Measurements from ENCODE around the gene WDR1.

DNA sequence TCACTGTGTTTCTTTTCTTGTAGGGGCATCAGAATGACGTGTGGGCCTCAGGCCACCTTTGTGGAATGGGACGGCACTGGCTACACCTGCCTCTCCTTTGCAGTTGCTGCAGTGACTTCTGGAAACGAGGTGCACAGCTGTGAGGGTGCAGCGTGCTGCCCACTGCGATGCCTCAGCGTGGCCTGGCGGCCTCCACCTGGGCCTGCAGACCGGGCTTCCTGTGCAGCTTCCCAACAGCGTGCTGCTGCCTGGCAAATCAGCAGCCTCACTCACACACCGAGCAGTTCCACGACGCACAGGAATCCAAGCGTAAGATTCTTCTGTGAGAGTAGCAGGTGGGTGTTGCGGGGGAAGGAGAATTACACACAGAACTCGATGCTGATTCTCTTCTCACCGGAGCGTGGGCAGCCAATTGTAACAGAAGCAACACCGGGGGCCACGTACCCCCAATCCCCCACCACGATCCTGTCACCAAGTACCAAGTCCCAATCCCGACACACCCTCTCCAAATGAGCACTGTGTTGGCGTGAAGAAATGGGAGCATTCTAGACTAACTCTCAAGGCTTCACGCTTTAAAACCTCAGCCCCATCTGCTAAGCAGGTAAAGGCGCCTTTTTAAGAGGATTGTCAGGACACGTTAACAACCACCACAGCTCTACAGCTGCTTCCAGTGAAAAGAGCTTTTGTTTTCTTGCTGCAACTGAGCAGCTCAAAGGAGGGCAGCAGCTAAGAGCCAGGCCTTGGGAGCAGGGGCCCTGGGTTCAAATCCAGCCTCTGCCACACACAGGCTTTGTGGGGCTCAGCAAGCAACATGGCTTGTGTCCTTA is 16.9 kb downstream of the WDR1 start:
- TF ChIP-seq, protein P1, sequence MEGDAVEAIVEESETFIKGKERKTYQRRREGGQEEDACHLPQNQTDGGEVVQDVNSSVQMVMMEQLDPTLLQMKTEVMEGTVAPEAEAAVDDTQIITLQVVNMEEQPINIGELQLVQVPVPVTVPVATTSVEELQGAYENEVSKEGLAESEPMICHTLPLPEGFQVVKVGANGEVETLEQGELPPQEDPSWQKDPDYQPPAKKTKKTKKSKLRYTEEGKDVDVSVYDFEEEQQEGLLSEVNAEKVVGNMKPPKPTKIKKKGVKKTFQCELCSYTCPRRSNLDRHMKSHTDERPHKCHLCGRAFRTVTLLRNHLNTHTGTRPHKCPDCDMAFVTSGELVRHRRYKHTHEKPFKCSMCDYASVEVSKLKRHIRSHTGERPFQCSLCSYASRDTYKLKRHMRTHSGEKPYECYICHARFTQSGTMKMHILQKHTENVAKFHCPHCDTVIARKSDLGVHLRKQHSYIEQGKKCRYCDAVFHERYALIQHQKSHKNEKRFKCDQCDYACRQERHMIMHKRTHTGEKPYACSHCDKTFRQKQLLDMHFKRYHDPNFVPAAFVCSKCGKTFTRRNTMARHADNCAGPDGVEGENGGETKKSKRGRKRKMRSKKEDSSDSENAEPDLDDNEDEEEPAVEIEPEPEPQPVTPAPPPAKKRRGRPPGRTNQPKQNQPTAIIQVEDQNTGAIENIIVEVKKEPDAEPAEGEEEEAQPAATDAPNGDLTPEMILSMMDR (conservative IDR thresholded peaks at IDR 0.05; ENCODE audit: low read depth, low read length): no peak
- no peak for TF ChIP-seq EZH2 (IDR thresholded peaks at IDR 0.05; ENCODE audit: borderline replicate concordance, low read depth, low read length, poor library complexity, severe bottlenecking)
